ACHN (cell line): ENCODE data around the gene NSMF.

Experiments used
- DNase-seq: peaks from one replicate; pipeline ENCODE4 v3.0.0-alpha.2; 2015
- in situ Hi-C: cut with HindIII; loops from 2 replicates; pipeline ENCODE4 v1.10.0; 2017; ENCODE audit warnings: low sequenced_read_pairs, low pct_ligation_motif_present, low pct_unique_long_range_greater_than_20kb

The NSMF gene

GRCh38 chr9:137493364-137494103 is 34.4 kb upstream of the NSMF start:
- no peak for DNase-seq
- in situ Hi-C loops: no loop called here

DNA sequence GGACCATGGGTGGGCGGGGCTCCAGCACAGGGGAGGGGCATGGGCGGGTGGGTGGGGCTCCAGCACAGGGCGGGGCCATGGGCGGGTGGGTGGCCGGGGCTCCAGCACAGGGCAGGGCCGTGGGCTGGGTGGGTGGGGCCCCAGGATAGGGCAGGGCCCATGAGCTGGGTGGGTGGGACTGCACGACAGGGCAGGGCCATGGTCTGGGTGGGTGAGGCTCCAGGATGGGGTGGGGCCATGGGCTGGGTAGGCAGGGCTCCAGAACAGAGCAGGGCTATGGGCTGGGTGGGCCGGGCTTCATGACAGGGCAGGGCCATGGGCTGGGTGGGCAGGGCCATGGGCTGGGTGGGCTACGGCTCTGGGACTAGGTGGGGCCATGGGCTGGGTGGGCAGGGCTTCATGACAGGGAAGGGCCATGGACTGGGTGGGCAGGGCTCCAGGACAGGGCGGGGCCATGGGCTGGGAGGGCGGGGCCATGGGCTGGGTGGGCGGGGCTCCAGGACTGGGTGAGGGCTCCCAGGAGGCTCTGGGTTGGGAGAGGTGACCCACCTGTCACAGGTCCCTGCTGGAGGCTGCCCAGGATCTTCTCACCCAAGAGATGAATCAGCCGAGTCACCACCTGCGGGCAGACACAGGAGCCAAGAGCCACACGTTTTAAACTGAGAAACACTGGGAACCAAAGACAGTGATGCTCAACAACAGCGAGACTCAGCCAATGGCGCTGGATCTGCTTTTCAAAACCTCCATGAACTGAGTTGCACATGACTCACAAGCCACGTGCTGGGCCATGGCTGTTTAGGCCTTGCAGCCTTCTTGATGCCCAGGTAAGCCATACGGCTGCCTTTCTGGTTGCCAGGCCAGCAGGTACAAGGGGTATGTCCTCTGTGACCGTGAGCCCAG is 33.6 kb upstream of the NSMF start:
- in situ Hi-C loops: no loop called here
- DNase-seq: no peak

- no peak for DNase-seq
Observed at GRCh38 chr9:137491735-137492432, 32.8 kb upstream of the NSMF start.

DNA sequence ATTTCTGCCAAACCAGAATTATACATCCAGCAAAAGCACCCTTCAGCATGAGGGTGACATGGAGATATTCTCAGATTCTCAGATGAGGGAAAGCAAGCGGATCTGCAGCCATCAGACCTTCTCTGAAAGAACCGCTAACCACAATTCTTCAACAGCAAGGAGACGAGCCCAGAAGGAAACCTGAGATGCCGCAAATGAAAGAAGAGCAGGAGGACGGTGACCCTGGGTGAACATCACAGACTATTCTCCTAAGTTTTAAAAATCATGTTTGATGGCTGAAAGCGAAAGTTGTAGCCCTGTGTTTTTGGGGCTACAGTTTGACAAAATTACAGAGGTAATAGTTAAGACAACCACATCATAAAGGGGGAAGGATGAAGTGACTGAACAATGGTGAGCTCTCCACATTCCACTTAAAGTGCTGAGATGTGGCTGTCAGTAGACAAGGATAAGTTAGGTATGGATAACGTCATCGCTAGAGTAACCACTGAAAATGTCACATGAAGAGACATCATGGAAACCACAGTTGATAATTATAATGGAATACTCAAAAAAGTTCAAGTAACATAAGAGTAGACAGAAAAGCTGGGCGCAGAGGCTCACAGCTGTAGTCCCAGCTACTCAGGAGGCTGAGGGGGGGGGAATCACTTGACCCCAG is 31.5 kb upstream of the NSMF start:
- DNase-seq: no peak
- in situ Hi-C loops: no loop called here

More at GRCh38 chr9:137491735-137492432, 32.8 kb upstream of the NSMF start:
- in situ Hi-C loops: no loop called here

- in situ Hi-C loops: no loop called here
- DNase-seq: no peak
Observed at GRCh38 chr9:137488906-137489305, 29.8 kb upstream of the NSMF start.

- in situ Hi-C loops: no loop called here
- no peak for DNase-seq
Observed at GRCh38 chr9:137488327-137488653, 29.2 kb upstream of the NSMF start.

GRCh38 chr9:137487454-137488326 is 28.6 kb upstream of the NSMF start:
- in situ Hi-C loops: no loop called here
- DNase-seq: no peak

- in situ Hi-C loops: no loop called here
- no peak for DNase-seq
Observed at GRCh38 chr9:137486545-137487453, 27.7 kb upstream of the NSMF start.

DNA sequence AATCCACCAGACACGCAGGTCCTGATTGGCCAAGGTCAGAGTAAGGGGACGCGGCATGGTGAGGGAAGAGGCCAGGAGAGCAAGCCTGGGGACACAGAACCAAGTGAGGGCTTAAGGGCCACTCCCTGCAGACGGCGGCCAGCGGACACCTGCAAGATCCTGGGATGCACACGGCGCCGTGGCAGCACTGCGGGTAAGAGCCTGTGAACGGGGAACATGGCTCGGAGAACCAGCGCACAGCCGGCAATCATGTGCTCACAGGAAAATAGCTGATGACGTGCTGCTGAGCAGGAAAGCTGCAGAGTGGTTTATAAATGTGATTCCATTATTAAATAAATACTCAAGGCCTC is 27.0 kb upstream of the NSMF start:
- in situ Hi-C loops: no loop called here
- DNase-seq: no peak

GRCh38 chr9:137485343-137486140 is 26.4 kb upstream of the NSMF start:
- no peak for DNase-seq
- in situ Hi-C loops: no loop called here

GRCh38 chr9:137484551-137485315 is 25.6 kb upstream of the NSMF start:
- no peak for DNase-seq
- in situ Hi-C loops: no loop called here

GRCh38 chr9:137482094-137482781 is 23.1 kb upstream of the NSMF start:
- DNase-seq: no peak
- in situ Hi-C loops: no loop called here

DNA sequence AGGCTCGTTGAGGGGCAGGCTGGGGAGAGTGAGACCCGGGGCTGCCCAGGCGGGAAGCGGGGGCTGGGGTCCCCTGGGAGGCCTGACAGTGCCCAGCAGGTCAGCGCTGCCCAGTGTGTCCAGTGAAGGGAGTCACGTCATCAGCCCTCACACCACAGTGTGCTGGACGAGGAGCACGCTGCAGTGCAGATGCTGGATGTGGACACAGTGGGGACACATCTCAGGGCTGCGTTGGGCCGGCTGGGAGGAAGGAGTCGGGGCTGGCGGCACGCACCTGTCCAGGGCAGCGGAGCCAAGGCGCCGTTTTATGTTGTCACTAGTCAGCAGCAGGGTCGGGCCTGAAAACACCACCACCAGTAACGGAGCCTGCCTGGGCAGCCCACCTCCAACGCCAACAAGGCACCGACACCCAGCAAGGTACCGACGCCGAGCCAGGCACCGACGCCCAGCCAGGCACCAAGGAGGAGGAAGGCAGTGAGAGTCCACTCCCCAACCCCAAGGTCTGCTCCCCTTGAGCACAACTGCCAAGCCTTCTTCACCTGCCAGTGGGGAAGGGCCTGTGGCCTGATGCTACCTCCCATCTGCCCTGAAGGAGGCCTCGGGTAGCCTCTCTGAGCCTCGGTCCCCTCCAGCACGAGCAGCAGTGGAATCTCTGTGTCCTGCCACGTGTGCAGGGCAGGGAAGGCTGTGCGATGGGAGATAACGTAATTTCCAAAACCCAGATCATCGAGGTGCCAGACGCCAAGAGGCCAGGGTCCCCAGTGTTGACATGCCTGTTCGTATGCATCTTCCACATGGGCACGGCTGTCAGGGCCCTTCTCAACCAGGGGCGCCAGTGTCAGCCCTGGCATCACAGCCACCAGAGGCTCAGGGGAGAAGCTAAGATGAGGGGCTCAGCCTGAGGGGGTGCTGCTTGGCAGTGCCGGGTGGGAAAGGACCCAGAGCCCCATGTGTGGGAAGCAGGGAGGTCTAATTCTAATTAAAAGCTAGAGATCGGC is 21.9 kb upstream of the NSMF start:
- in situ Hi-C loops: no loop called here
- no peak for DNase-seq
